ENCODE results near the gene CSNK2B. TPM values are rescaled to one million over a fixed set of nuclear protein-coding genes. Genes with fewer than 3 reads are reported as not detected.

CSNK2B gene
- total RNA-seq, 1 donor from 2014 or later: 126 TPM

GRCh38 chr6:31631681-31632278 is 34.1 kb upstream of the CSNK2B start:
- Mint-ChIP-seq H3K4me1 (peaks cover 2% of the 10 kb centered on the region), H3K36me3 (peaks cover 57% of the 10 kb centered on the region), H3K9me3 (no peaks in the 10 kb centered on the region), H3K27me3 (ENCODE audit: insufficient read depth, low read depth) (peaks cover 8% of the 10 kb centered on the region), H3K27ac (no peak overlapping the region), H3K4me3 (no peak overlapping the region)
- Histone ChIP-seq H3K27ac (peak overlapping the region; percentile 77), H3K27me3 (no peaks in the 10 kb centered on the region), H3K4me1 (no peaks in the 10 kb centered on the region), H4K20me1 (ENCODE audit: low read depth) (peaks cover 89% of the 10 kb centered on the region), H2AFZ (replicated peaks) (no peak overlapping the region), H3K9ac (peak overlapping the region; percentile 1), H3K79me2 (ENCODE audit: low read depth) (peaks cover 56% of the 10 kb centered on the region), H3K4me3 (no peak overlapping the region), H3K9me3 (ENCODE audit: low read depth) (no peaks in the 10 kb centered on the region), H3K4me2 (no peak overlapping the region), H3F3A (ENCODE audit: low read depth) (peaks cover 69% of the 10 kb centered on the region), H3K36me3 (peaks cover 17% of the 10 kb centered on the region)
- DNase-seq (ENCODE audit: low spot score): no peak
- TF ChIP-seq, protein P1, sequence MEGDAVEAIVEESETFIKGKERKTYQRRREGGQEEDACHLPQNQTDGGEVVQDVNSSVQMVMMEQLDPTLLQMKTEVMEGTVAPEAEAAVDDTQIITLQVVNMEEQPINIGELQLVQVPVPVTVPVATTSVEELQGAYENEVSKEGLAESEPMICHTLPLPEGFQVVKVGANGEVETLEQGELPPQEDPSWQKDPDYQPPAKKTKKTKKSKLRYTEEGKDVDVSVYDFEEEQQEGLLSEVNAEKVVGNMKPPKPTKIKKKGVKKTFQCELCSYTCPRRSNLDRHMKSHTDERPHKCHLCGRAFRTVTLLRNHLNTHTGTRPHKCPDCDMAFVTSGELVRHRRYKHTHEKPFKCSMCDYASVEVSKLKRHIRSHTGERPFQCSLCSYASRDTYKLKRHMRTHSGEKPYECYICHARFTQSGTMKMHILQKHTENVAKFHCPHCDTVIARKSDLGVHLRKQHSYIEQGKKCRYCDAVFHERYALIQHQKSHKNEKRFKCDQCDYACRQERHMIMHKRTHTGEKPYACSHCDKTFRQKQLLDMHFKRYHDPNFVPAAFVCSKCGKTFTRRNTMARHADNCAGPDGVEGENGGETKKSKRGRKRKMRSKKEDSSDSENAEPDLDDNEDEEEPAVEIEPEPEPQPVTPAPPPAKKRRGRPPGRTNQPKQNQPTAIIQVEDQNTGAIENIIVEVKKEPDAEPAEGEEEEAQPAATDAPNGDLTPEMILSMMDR (IDR thresholded peaks at IDR 0.05): no peak
- TF ChIP-seq EZH2 (IDR thresholded peaks at IDR 0.05) (no peak), EZH2phosphoT487 (IDR thresholded peaks at IDR 0.05) (no peak)

- no peaks in the 10 kb centered on the region for H3K9me3 ChIP-seq (ENCODE audit: low read depth)
- TF ChIP-seq, protein P1 (IDR thresholded peaks at IDR 0.05): no peak
- TF ChIP-seq EZH2 (IDR thresholded peaks at IDR 0.05) (no peak), EZH2phosphoT487 (IDR thresholded peaks at IDR 0.05) (no peak)
- H3K27ac Mint-ChIP-seq: no peak overlapping the region
- no peaks in the 10 kb centered on the region for H3K27me3 ChIP-seq
- no peak overlapping the region for H3K4me2 ChIP-seq
- no peaks in the 10 kb centered on the region for H3K4me1 ChIP-seq
- H3K27ac ChIP-seq: peak overlapping the region; percentile 77
- peaks cover 56% of the 10 kb centered on the region for H3K36me3 Mint-ChIP-seq
- no peak for DNase-seq (ENCODE audit: low spot score)
- peak overlapping the region; percentile 43 for H3K4me3 Mint-ChIP-seq
- peaks cover 11% of the 10 kb centered on the region for H3K36me3 ChIP-seq
- H3K9ac ChIP-seq: peak overlapping the region; percentile 1
- peaks cover 8% of the 10 kb centered on the region for H3K27me3 Mint-ChIP-seq (ENCODE audit: insufficient read depth, low read depth)
- H3K9me3 Mint-ChIP-seq: no peaks in the 10 kb centered on the region
- H3K4me3 ChIP-seq: no peak overlapping the region
- peaks cover 71% of the 10 kb centered on the region for H3F3A ChIP-seq (ENCODE audit: low read depth)
- peaks cover 88% of the 10 kb centered on the region for H4K20me1 ChIP-seq (ENCODE audit: low read depth)
- peaks cover 49% of the 10 kb centered on the region for H3K79me2 ChIP-seq (ENCODE audit: low read depth)
- H2AFZ ChIP-seq (replicated peaks): no peak overlapping the region
- peaks cover 2% of the 10 kb centered on the region for H3K4me1 Mint-ChIP-seq
Observed at GRCh38 chr6:31632279-31632946, 33.5 kb upstream of the CSNK2B start.

GRCh38 chr6:31633447-31633846 is 32.4 kb upstream of the CSNK2B start:
- Histone ChIP-seq H3F3A (ENCODE audit: low read depth) (peaks cover 80% of the 10 kb centered on the region), H4K20me1 (ENCODE audit: low read depth) (peaks cover 78% of the 10 kb centered on the region), H3K27me3 (no peaks in the 10 kb centered on the region), H3K4me1 (no peaks in the 10 kb centered on the region), H3K27ac (peak overlapping the region; percentile 13), H3K4me3 (no peak overlapping the region), H3K9me3 (ENCODE audit: low read depth) (no peaks in the 10 kb centered on the region), H3K79me2 (ENCODE audit: low read depth) (peaks cover 39% of the 10 kb centered on the region), H3K9ac (no peak overlapping the region), H3K36me3 (peaks cover 10% of the 10 kb centered on the region), H3K4me2 (no peak overlapping the region), H2AFZ (replicated peaks) (no peak overlapping the region)
- H3K4me1 Mint-ChIP-seq: peaks cover 2% of the 10 kb centered on the region
- H3K9me3 Mint-ChIP-seq: no peaks in the 10 kb centered on the region
- peaks cover 51% of the 10 kb centered on the region for H3K36me3 Mint-ChIP-seq
- TF ChIP-seq EZH2phosphoT487 (IDR thresholded peaks at IDR 0.05): no peak
- DNase-seq (ENCODE audit: low spot score): no peak
- H3K27me3 Mint-ChIP-seq (ENCODE audit: insufficient read depth, low read depth): peaks cover 8% of the 10 kb centered on the region
- H3K4me3 Mint-ChIP-seq: peak overlapping the region; percentile 38
- H3K27ac Mint-ChIP-seq: no peak overlapping the region

GRCh38 chr6:31634131-31634530 is 31.7 kb upstream of the CSNK2B start:
- TF ChIP-seq EZH2phosphoT487 (IDR thresholded peaks at IDR 0.05): no peak
- peaks cover 51% of the 10 kb centered on the region for H3K36me3 Mint-ChIP-seq
- Histone ChIP-seq H2AFZ (replicated peaks) (no peak overlapping the region), H3F3A (ENCODE audit: low read depth) (peaks cover 83% of the 10 kb centered on the region), H3K27ac (peak overlapping the region; percentile 17), H3K4me2 (no peak overlapping the region), H4K20me1 (ENCODE audit: low read depth) (peaks cover 72% of the 10 kb centered on the region), H3K36me3 (peaks cover 4% of the 10 kb centered on the region), H3K4me1 (no peaks in the 10 kb centered on the region), H3K79me2 (ENCODE audit: low read depth) (peaks cover 32% of the 10 kb centered on the region), H3K9me3 (ENCODE audit: low read depth) (no peaks in the 10 kb centered on the region), H3K9ac (no peak overlapping the region), H3K27me3 (no peaks in the 10 kb centered on the region), H3K4me3 (no peak overlapping the region)
- peak overlapping the region; percentile 67 for H3K27ac Mint-ChIP-seq
- H3K4me1 Mint-ChIP-seq: peaks cover 2% of the 10 kb centered on the region
- peak overlapping the region; percentile 20 for H3K4me3 Mint-ChIP-seq
- DNase-seq (ENCODE audit: low spot score): no peak
- H3K27me3 Mint-ChIP-seq (ENCODE audit: insufficient read depth, low read depth): peaks cover 8% of the 10 kb centered on the region
- no peaks in the 10 kb centered on the region for H3K9me3 Mint-ChIP-seq
